ENCODE measurements around the gene LYRM4. TPM values are rescaled to one million over a fixed set of nuclear protein-coding genes. Genes with fewer than 3 reads are reported as not detected.
A peak's percentile ranks its signal among the peaks of the same experiment; 100 is the strongest.

Gene LYRM4
- 10 to 100 TPM in 2 of 6 experiments, 1 to 10 TPM in 4; 5.7 to 11.5 (median 8.5) TPM for total RNA-seq
- long read RNA-seq, full-length matches to known transcripts, result 7 of 8 reads
- long read RNA-seq, partial matches to known transcripts, result 1 of 8 reads
- long read RNA-seq, other reads (novel, unspliced or antisense), result 0 of 8 reads

DNA sequence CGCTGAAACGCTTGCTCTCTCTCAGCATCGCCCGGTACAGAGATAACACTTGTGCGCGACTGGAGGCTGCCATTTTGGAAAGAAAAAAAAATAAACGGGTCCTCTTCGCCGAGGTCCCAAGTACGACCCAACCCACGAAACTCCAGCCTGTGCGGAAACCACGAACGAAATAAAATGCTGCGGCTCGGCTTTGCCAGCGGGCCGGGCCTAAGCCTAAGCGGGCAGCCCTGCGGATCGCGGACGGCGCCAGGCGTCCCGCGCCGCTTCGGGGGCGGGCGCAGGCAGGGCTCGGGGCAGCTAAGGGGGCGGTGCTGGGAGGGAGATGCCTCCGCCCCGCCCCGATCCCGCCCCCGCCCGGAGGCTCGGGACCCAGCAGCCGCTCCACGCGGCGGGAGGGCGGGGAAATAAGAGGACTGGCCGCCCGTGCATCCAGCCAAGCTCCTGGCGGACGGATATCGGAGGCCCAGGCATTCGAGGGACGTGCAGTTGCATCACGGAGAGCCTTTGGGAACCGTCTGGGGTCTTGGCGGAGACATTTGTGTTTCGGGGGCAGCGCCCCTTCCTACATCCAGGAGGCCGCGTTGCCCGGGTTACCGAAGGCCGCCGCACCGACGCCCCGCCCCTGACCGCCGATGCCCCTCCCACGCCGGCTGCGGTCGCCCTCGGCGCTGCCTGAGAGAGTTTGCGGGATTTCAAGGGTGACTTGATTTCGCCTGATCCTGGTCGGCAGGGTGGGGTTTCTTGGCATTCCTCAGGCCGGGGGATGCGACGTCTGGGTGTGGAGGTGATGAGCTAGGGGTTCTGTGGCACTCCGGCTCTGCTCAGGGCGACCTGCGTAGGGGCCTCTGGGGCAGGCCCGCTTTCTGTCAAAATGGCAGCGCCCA lies at the start of gene LYRM4, which contains the start of gene FARS2:
Gene LYRM4 (minus strand): TSS at position 290 of the 884 bp plus-strand sequence. CDS start 217 bp downstream, at position 73.
Gene FARS2 (plus strand): TSS at position 853 of the 884 bp plus-strand sequence.
- Histone ChIP-seq H3K27ac (peak within 1 kb of the TSS; percentile 94 to 99 (median 95)), H3K27me3 (no peaks in the 10 kb centered on the region), H3K9me3 (no peaks in the 10 kb centered on the region), H3K36me3 (no peaks in the 10 kb centered on the region), H3K4me1 (peaks cover 0 to 21% (median 0%) of the 10 kb centered on the region in 4 donors), H3K4me3 (peak within 1 kb of the TSS; percentile 74 to 94 (median 75))
- ATAC-seq (peak; percentile 94 to 96 (median 96)), DNase-seq (peak; percentile 93 to 94 (median 94))
- TF ChIP-seq, protein P1, sequence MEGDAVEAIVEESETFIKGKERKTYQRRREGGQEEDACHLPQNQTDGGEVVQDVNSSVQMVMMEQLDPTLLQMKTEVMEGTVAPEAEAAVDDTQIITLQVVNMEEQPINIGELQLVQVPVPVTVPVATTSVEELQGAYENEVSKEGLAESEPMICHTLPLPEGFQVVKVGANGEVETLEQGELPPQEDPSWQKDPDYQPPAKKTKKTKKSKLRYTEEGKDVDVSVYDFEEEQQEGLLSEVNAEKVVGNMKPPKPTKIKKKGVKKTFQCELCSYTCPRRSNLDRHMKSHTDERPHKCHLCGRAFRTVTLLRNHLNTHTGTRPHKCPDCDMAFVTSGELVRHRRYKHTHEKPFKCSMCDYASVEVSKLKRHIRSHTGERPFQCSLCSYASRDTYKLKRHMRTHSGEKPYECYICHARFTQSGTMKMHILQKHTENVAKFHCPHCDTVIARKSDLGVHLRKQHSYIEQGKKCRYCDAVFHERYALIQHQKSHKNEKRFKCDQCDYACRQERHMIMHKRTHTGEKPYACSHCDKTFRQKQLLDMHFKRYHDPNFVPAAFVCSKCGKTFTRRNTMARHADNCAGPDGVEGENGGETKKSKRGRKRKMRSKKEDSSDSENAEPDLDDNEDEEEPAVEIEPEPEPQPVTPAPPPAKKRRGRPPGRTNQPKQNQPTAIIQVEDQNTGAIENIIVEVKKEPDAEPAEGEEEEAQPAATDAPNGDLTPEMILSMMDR (IDR thresholded peaks at IDR 0.05), result peak in 2 of 4 donors; percentile 37 to 39
- TF ChIP-seq POLR2A (IDR thresholded peaks at IDR 0.05), result peak; percentile 30
- intact Hi-C loops (cut with DNase I), result no loop called here
- 0% methylated on average over 13 of the region's 85 CpGs for WGBS (ENCODE audit: insufficient coverage, low coverage, low lambda C conversion rate, missing lambda C conversion rate)

DNA sequence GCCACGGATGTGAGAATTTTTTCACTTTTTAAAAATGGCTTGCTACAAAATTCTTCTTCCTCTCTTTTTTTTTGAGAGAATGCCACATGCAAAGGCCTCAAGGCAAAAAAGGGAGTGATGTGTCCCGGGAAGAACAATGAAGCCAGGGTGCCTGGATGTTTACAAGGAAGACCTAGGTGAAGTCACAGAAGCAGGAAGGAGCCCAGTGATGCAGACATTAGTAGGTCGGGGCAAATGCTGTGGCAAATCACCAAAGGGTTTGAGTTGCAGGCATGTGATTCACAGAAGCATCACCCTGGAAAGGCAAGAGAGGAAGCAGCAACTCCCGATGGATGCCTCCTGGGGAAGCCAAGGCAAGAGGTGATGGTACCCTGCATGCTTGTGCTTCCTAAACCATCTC lies 47.3 kb upstream of the LYRM4 start:
- H3K9me3 ChIP-seq, result no peaks in the 10 kb centered on the region
- 93% methylated on average over 4 of the region's 4 CpGs for WGBS (ENCODE audit: insufficient coverage, low coverage, low lambda C conversion rate, missing lambda C conversion rate)
- no peak overlapping the region for H3K4me3 ChIP-seq
- H3K36me3 ChIP-seq, result no peaks in the 10 kb centered on the region
- no peak for ATAC-seq
- DNase-seq, result no peak
- no peak for TF ChIP-seq POLR2A (IDR thresholded peaks at IDR 0.05)
- TF ChIP-seq, protein P1 (IDR thresholded peaks at IDR 0.05), result no peak
- intact Hi-C loops (cut with DNase I), result loop anchor here (10.0 kb wide), 1 partner anchor 163 kb away; no protein-coding TSS in a partner anchor
- H3K4me1 ChIP-seq, result peaks cover 0 to 4% (median 0%) of the 10 kb centered on the region in 4 donors
- no peaks in the 10 kb centered on the region for H3K27me3 ChIP-seq
- no peak overlapping the region for H3K27ac ChIP-seq

DNA sequence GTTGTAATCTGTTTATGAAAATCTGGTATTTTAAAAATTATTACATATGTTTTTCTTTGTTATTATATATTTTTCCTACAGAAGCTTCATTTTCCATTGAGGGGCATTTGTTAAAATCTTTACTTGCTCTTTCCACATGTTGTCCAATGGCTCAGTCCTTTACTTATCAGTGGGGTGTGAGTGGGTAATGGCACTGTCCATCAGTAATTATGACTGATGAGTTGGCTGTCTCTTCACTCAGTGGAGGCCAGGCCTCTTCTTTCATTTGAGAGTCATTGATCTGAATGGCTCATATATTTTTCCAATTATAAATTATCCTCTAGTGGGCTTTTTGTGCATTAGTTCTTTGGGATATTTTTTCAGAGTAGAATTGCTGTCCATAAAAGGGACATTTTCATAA lies 46.3 kb upstream of the LYRM4 start:
- Histone ChIP-seq H3K4me1 (peaks cover 0 to 9% (median 0%) of the 10 kb centered on the region in 4 donors), H3K9me3 (no peaks in the 10 kb centered on the region), H3K36me3 (no peaks in the 10 kb centered on the region), H3K27ac (no peak overlapping the region), H3K27me3 (no peaks in the 10 kb centered on the region), H3K4me3 (no peak overlapping the region)
- no peak for ATAC-seq
- intact Hi-C loops (cut with DNase I), result loop anchor here (10.0 kb wide), 1 partner anchor 162 kb away; no protein-coding TSS in a partner anchor
- no peak for DNase-seq
- no peak for TF ChIP-seq POLR2A (IDR thresholded peaks at IDR 0.05)
- TF ChIP-seq, protein P1 (IDR thresholded peaks at IDR 0.05), result no peak

DNA sequence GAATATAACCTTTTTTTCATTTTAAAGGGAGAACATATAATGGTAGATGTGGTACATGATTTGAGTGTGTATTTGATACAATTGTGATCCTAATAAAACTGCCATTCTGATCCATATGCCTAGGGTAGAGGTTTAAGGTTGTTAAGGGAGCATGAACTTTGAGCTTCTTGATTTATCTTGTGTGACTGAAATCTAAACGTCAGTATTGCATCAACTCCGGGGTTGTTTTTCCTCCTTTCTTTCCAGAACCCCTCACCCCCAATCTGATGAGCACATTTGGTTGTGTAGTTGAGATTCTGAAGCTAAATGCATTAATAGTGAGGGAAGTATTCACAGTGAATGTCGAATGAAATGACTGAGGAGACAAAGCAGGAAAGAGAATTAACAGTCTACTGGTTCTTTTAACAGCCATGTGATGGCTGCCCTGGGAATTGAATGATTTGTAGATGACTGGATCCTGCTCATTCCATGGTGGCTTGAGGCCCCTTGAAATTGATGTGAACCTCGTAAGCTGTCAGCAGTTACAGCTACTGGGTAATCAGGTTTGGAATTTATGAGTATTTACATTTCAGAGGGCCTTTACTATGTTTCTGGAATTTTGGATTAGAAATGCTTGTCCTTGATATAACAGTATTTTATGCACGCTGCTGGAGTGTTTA lies 45.3 kb upstream of the LYRM4 start:
- no peak for TF ChIP-seq POLR2A (IDR thresholded peaks at IDR 0.05)
- TF ChIP-seq, protein P1 (IDR thresholded peaks at IDR 0.05), result no peak
- ATAC-seq (peak in 1 of 4 donors; percentile 28), DNase-seq (no peak)
- H3K27me3 ChIP-seq, result no peaks in the 10 kb centered on the region
- peaks cover 0 to 9% (median 0%) of the 10 kb centered on the region in 4 donors for H3K4me1 ChIP-seq
- H3K36me3 ChIP-seq, result no peaks in the 10 kb centered on the region
- no peak overlapping the region for H3K4me3 ChIP-seq
- WGBS (ENCODE audit: insufficient coverage, low coverage, low lambda C conversion rate, missing lambda C conversion rate), result 57% methylated on average over 5 of the region's 5 CpGs
- H3K27ac ChIP-seq, result no peak overlapping the region
- intact Hi-C loops (cut with DNase I), result loop anchor here (10.0 kb wide), 1 partner anchor 161 kb away; no protein-coding TSS in a partner anchor
- H3K9me3 ChIP-seq, result no peaks in the 10 kb centered on the region

Measured in right lobe of liver (tissue), 6 donors.